NT2/D1 (cell line): ENCODE results near the gene ATG2A.

Experiments
- SUZ12 ChIP-seq: IDR thresholded peaks from 2 replicates; pipeline ENCODE4 v1.6.1; 2011; ENCODE audit not compliant: insufficient read length, insufficient read depth; ENCODE audit errors: extremely low read depth
- ZNF274 ChIP-seq: IDR thresholded peaks from 2 replicates; pipeline ENCODE4 v1.6.1; 2011; ENCODE audit warnings: mild to moderate bottlenecking, low read depth, low read length

DNA sequence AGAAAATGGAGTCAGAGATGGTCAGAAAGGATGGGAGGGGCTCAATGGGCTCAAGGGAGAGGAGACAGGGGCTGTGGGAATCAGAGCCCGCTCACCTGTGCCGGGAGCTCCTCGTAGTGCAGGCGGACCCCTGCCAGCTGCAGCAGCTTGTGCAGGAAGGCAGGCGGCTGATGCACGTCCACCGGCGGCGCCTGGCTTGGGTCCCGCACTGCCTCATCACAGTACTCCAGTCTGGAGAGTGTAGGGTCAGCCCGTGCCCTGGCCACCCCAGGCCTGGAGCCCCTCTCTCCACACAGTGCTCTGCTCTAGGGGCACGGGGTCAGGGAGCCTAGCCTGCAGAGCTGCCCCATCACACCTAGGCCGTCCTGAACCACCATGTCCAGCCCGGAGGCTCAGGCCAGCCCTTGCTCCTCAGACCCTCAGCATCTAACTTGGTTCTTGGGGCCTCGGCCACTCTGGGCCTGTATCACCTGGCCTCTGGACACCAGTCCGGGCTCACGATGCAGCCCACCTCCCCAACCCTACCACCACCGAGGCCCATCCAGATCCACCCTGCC, 3.8 kb downstream of the ATG2A start:
- TF ChIP-seq ZNF274 (no peak), SUZ12 (no peak)
